ENCODE measurements around the gene SMIM17.

SMIM17 gene

DNA sequence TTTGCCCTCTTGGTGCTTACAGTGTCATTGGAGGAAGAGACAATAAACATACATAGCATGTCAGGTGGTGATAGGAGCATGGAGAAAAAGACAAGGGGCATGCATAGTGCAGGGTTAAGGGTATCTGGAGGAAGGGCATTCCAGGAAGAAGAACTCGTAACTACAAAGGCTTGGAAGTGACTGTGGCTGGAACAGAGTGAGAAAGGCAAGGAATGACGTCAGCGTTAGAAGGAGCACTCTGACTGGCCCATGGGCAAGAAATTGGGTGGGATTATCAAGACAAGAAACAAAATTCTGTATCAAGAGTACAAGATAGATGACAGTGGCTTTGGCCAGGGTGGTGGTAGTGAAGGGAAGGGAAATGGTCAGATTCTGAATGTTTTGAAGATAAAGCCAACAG is 11.2 kb downstream of the SMIM17 start:
- TF ChIP-seq, protein P1, sequence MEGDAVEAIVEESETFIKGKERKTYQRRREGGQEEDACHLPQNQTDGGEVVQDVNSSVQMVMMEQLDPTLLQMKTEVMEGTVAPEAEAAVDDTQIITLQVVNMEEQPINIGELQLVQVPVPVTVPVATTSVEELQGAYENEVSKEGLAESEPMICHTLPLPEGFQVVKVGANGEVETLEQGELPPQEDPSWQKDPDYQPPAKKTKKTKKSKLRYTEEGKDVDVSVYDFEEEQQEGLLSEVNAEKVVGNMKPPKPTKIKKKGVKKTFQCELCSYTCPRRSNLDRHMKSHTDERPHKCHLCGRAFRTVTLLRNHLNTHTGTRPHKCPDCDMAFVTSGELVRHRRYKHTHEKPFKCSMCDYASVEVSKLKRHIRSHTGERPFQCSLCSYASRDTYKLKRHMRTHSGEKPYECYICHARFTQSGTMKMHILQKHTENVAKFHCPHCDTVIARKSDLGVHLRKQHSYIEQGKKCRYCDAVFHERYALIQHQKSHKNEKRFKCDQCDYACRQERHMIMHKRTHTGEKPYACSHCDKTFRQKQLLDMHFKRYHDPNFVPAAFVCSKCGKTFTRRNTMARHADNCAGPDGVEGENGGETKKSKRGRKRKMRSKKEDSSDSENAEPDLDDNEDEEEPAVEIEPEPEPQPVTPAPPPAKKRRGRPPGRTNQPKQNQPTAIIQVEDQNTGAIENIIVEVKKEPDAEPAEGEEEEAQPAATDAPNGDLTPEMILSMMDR (IDR thresholded peaks at IDR 0.05) = no peak
- no peak overlapping the region for H3K4me3 ChIP-seq
- DNase-seq (ENCODE audit: low spot score) = no peak
- no peak overlapping the region for H3K27ac ChIP-seq

DNA sequence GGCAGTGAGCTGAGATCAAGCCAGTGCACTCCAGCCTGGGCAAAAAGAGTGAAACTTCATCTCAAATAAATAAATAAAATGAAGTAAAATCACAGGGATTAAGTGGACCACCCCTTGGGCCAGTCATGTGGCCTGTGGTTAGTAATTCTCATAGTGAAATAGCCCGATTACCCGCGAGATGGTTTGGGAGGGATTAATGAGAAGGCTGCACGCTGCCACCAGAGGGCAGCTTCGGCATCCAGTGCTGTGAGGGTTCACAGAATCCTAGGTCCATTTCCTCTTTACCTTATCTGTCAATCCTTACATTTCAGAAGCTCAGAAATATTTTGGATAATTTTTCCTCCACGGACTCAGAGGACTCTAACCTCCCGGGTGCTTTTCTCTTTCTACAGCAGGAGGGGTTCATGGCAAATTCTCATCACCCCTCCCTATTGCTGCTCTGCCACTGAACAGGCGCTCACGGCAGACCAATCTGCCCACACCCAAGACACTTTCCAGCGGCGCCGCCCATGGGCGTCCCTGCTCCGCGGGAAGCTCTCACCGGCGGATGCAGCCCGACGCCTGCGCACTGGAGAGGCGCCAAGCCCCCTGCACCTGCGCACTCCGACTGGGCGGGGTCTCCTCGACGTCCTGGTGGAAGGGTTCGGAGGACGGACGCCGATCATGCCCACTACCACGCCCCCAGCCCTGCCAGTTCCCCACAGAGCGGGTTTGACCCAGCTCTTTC is 17.6 kb downstream of the SMIM17 start:
- Histone ChIP-seq H3K27ac (no peak overlapping the region), H3K4me3 (peak overlapping the region; percentile 59)
- TF ChIP-seq, protein P1 (IDR thresholded peaks at IDR 0.05) = no peak
- no peak for DNase-seq (ENCODE audit: low spot score)

DNA sequence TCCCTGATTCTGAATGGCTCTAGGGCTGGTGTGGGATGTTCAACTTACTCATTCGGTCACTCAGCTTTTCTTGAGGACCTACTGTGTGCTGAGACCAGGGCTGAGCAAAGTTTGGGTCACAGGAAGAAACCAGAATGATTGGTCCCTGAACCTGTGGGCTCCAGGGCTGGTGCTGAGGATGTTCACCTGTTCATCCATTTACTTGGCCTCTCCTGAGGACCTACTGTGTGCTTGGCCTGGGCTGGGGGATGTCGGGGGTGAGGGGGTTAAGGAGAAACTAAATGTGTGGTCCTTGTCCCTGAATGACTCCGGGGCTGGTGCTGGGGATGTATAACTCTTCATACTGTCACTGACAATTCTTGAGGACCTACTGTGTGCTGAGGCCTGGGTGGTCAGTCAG is 18.3 kb downstream of the SMIM17 start:
- TF ChIP-seq, protein P1 (IDR thresholded peaks at IDR 0.05) = no peak
- H3K4me3 ChIP-seq = no peak overlapping the region
- H3K27ac ChIP-seq = no peak overlapping the region
- no peak for DNase-seq (ENCODE audit: low spot score)

- DNase-seq (ENCODE audit: low spot score) = no peak
- no peak overlapping the region for H3K4me3 ChIP-seq
- TF ChIP-seq, protein P1 (IDR thresholded peaks at IDR 0.05) = no peak
- H3K27ac ChIP-seq = no peak overlapping the region
These were observed 21.1 kb downstream of the SMIM17 start for GRCh38 chr19:56663931-56664500.

GRCh38 chr19:56664511-56664910 is 21.6 kb downstream of the SMIM17 start:
- TF ChIP-seq, protein P1 (IDR thresholded peaks at IDR 0.05) = no peak
- no peak overlapping the region for H3K4me3 ChIP-seq
- no peak overlapping the region for H3K27ac ChIP-seq
- no peak for DNase-seq (ENCODE audit: low spot score)

DNA sequence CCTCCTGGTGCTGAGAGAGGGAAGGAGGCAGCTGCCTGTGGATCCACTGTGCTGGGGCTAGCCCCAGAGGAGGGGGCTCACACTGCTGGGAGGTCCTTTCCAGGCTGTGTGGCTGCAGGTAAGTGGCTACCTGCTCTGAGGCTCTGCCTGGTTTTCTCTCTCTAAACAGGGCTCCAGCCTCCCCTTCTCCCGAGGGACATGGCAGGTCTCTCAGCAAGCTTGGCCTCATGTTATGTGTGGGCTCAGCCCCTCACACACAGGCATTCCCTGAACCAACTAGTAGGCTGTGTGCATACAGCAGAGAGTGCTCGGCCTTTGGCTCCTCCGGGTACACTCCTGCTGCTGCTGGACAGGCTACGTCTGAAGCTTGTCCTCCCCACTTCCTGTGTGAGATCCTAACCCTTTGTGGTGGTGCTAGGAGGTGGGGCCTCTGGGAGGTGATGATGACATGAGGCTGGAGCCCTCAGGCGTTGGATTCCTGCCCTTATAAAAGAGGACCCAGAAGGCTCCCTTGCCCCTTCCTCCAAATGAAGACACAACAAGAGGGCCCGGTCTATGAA is 24.4 kb downstream of the SMIM17 start:
- Histone ChIP-seq H3K27ac (no peak overlapping the region), H3K4me3 (no peak overlapping the region)
- DNase-seq (ENCODE audit: low spot score) = no peak
- TF ChIP-seq, protein P1 (IDR thresholded peaks at IDR 0.05) = no peak

GRCh38 chr19:56668676-56669075 is 25.7 kb downstream of the SMIM17 start:
- H3K4me3 ChIP-seq = no peak overlapping the region
- TF ChIP-seq, protein P1 (IDR thresholded peaks at IDR 0.05) = no peak
- no peak overlapping the region for H3K27ac ChIP-seq
- DNase-seq (ENCODE audit: low spot score) = no peak
